ENCODE measurements around the gene UCMA. TPM values are rescaled to one million over a fixed set of nuclear protein-coding genes. Genes with fewer than 3 reads are reported as not detected.
"Not testable (repeated sequence)": the region's sequence is repeated elsewhere in the genome, so short reads cannot be mapped to it uniquely, and the experiment has no call there.

Gene UCMA
- total RNA-seq = not detected

- no peak for ATAC-seq
Observed at GRCh38 chr10:13234172-13234571, at the start of gene UCMA. UCMA (minus strand) TSS chr10:13234374; CDS start chr10:13234258, 116 bp downstream.

GRCh38 chr10:13282348-13282747 lies 48.2 kb upstream of the UCMA start:
- not testable (repeated sequence) for ATAC-seq

- ATAC-seq = no peak
Observed at GRCh38 chr10:13276749-13277365, 42.7 kb upstream of the UCMA start.

- ATAC-seq = not testable (repeated sequence)
Observed at GRCh38 chr10:13276146-13276545, 42.0 kb upstream of the UCMA start.

GRCh38 chr10:13272164-13272571 lies 38.0 kb upstream of the UCMA start:
- ATAC-seq = no peak

- ATAC-seq = no peak
Observed at GRCh38 chr10:13271552-13272163, 37.5 kb upstream of the UCMA start.

GRCh38 chr10:13270877-13271551 lies 36.8 kb upstream of the UCMA start:
- ATAC-seq = no peak

GRCh38 chr10:13268841-13269240 lies 34.7 kb upstream of the UCMA start:
- ATAC-seq = no peak

- no peak for ATAC-seq
Observed at GRCh38 chr10:13268310-13268709, 34.1 kb upstream of the UCMA start.

- ATAC-seq = no peak
Observed at GRCh38 chr10:13263591-13263990, 29.4 kb upstream of the UCMA start.

GRCh38 chr10:13262433-13262832 lies 28.3 kb upstream of the UCMA start:
- ATAC-seq = no peak

GRCh38 chr10:13257621-13258140 lies 23.5 kb upstream of the UCMA start:
- no peak for ATAC-seq

- ATAC-seq = no peak
Observed at GRCh38 chr10:13256627-13257026, 22.5 kb upstream of the UCMA start.

- no peak for ATAC-seq
Observed at GRCh38 chr10:13253726-13254125, 19.6 kb upstream of the UCMA start.

GRCh38 chr10:13247784-13248183 lies 13.6 kb upstream of the UCMA start:
- ATAC-seq = no peak

- ATAC-seq = no peak
Observed at GRCh38 chr10:13247246-13247645, 13.1 kb upstream of the UCMA start.

- ATAC-seq = not testable (repeated sequence)
Observed at GRCh38 chr10:13242260-13242659, 8.1 kb upstream of the UCMA start.

GRCh38 chr10:13241613-13242012 lies 7.4 kb upstream of the UCMA start:
- ATAC-seq = no peak

GRCh38 chr10:13239923-13240322 lies 5.7 kb upstream of the UCMA start:
- no peak for ATAC-seq

- ATAC-seq = peak; percentile 83
Observed at GRCh38 chr10:13238271-13239077, 4.3 kb upstream of the UCMA start.

- ATAC-seq = no peak
Observed at GRCh38 chr10:13236638-13237037, 2.5 kb upstream of the UCMA start.

GRCh38 chr10:13234736-13235135 lies 562 bp upstream of the UCMA start:
- ATAC-seq = not testable (repeated sequence)

GRCh38 chr10:13233358-13233757 lies 816 bp downstream of the UCMA start:
- no peak for ATAC-seq
